ENCODE data around the gene FBXL7.
A peak's percentile ranks its signal among the peaks of the same experiment; 100 is the strongest.
"Not testable (repeated sequence)": the region's sequence is repeated elsewhere in the genome, so short reads cannot be mapped to it uniquely, and the experiment has no call there.

Gene FBXL7

GRCh38 chr5:15834596-15835245 is 334.7 kb downstream of the FBXL7 start:
- H3K27ac ChIP-seq = peak overlapping the region; percentile 66
- peak; percentile 82 for DNase-seq (ENCODE audit: low read depth, low spot score)

- DNase-seq (ENCODE audit: low read depth, low spot score) = no peak
- peak overlapping the region; percentile 66 for H3K27ac ChIP-seq
Observed at GRCh38 chr5:15835514-15835913, 335.5 kb downstream of the FBXL7 start.

- no peak overlapping the region for H3K27ac ChIP-seq
- DNase-seq (ENCODE audit: low read depth, low spot score) = no peak
Observed at GRCh38 chr5:15837551-15838289, 337.7 kb downstream of the FBXL7 start.

GRCh38 chr5:15844253-15844652 is 344.3 kb downstream of the FBXL7 start:
- no peak overlapping the region for H3K27ac ChIP-seq
- DNase-seq (ENCODE audit: low read depth, low spot score) = no peak

- H3K27ac ChIP-seq = no peak overlapping the region
- no peak for DNase-seq (ENCODE audit: low read depth, low spot score)
Observed at GRCh38 chr5:15844871-15845270, 344.9 kb downstream of the FBXL7 start.

GRCh38 chr5:15850536-15850935 is 350.6 kb downstream of the FBXL7 start:
- H3K27ac ChIP-seq = no peak overlapping the region

GRCh38 chr5:15850939-15851341 is 351.0 kb downstream of the FBXL7 start:
- DNase-seq (ENCODE audit: low read depth, low spot score) = no peak
- no peak overlapping the region for H3K27ac ChIP-seq

More at GRCh38 chr5:15850536-15850935, 350.6 kb downstream of the FBXL7 start:
- no peak for DNase-seq (ENCODE audit: low read depth, low spot score)

- no peak overlapping the region for H3K27ac ChIP-seq
- DNase-seq (ENCODE audit: low read depth, low spot score) = no peak
Observed at GRCh38 chr5:15852217-15852616, 352.2 kb downstream of the FBXL7 start.

- H3K27ac ChIP-seq = no peak overlapping the region
- DNase-seq (ENCODE audit: low read depth, low spot score) = no peak
Observed at GRCh38 chr5:15852949-15853348, 353.0 kb downstream of the FBXL7 start.

- no peak overlapping the region for H3K27ac ChIP-seq
- DNase-seq (ENCODE audit: low read depth, low spot score) = no peak
Observed at GRCh38 chr5:15858326-15858725, 358.3 kb downstream of the FBXL7 start.

- no peak overlapping the region for H3K27ac ChIP-seq
- DNase-seq (ENCODE audit: low read depth, low spot score) = no peak
Observed at GRCh38 chr5:15864536-15865215, 364.7 kb downstream of the FBXL7 start.

- H3K27ac ChIP-seq; DNase-seq (ENCODE audit: low read depth, low spot score): not testable (repeated sequence)
Observed at GRCh38 chr5:15872259-15872658, 372.3 kb downstream of the FBXL7 start.

GRCh38 chr5:15877914-15878313 is 377.9 kb downstream of the FBXL7 start:
- no peak overlapping the region for H3K27ac ChIP-seq
- no peak for DNase-seq (ENCODE audit: low read depth, low spot score)

GRCh38 chr5:15880201-15880600 is 380.2 kb downstream of the FBXL7 start:
- H3K27ac ChIP-seq = no peak overlapping the region
- no peak for DNase-seq (ENCODE audit: low read depth, low spot score)

- DNase-seq (ENCODE audit: low read depth, low spot score) = peak; percentile 27
- no peak overlapping the region for H3K27ac ChIP-seq
Observed at GRCh38 chr5:15885156-15885555, 385.2 kb downstream of the FBXL7 start.

- H3K27ac ChIP-seq = no peak overlapping the region
- no peak for DNase-seq (ENCODE audit: low read depth, low spot score)
Observed at GRCh38 chr5:15886156-15886555, 386.2 kb downstream of the FBXL7 start.

- DNase-seq (ENCODE audit: low read depth, low spot score) = no peak
Observed at GRCh38 chr5:15887093-15887492, 387.1 kb downstream of the FBXL7 start.

GRCh38 chr5:15889001-15889400 is 389.0 kb downstream of the FBXL7 start:
- DNase-seq (ENCODE audit: low read depth, low spot score) = no peak
- H3K27ac ChIP-seq = no peak overlapping the region

More at GRCh38 chr5:15887093-15887492, 387.1 kb downstream of the FBXL7 start:
- H3K27ac ChIP-seq = no peak overlapping the region

GRCh38 chr5:15893866-15894265 is 393.9 kb downstream of the FBXL7 start:
- no peak for DNase-seq (ENCODE audit: low read depth, low spot score)
- no peak overlapping the region for H3K27ac ChIP-seq

- H3K27ac ChIP-seq = no peak overlapping the region
- DNase-seq (ENCODE audit: low read depth, low spot score) = no peak
Observed at GRCh38 chr5:15897656-15898055, 397.7 kb downstream of the FBXL7 start.

- DNase-seq (ENCODE audit: low read depth, low spot score) = no peak
- H3K27ac ChIP-seq = no peak overlapping the region
Observed at GRCh38 chr5:15898641-15899040, 398.7 kb downstream of the FBXL7 start.
